ENCODE measurements around the gene FASTK. TPM values are rescaled to one million over a fixed set of nuclear protein-coding genes. Genes with fewer than 3 reads are reported as not detected.

The FASTK gene
- total RNA-seq, 4 donors from 2014 or later: 69.9 to 139 (median 79.7) TPM

DNA sequence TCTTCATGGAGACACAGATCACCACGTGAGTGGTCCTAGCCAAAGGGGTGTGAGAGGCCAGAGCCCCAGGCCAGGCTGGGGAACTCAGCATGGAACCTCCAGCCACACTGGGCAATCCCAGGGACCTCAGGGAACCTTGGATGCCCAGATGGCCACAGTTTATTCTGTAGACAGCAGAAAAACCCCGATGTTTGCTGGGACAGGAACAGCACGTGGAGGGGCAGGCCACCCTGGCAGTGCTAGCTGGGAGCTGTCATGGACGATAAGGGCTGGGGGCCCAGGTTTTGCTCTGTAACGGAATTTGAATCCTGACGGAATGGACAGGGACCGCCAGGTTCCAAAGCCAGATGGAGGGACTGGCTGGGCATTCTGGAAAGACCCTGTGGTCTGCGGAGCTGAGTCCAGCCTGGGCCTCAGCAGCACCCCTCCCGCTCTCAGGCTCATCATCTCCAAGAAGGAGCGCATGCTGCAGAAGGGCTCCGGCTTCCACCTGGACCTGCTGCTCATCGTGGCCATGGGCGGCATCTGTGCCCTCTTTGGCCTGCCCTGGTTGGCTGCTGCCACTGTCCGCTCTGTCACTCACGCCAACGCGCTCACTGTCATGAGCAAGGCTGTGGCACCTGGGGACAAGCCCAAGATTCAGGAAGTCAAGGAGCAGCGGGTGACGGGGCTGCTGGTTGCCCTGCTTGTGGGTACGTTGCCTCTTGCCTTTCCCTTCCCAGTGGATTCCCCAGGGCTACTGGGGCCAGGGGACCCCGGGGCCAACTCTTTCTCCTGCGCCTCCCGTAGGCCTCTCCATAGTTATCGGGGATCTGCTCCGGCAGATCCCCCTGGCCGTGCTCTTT lies 5.6 kb downstream of the FASTK start:
- WGBS, 2 donors: 90 to 92% methylated on average over 25 to 26 of the region's 26 CpGs
- Histone ChIP-seq H3K4me3 (no peak overlapping the region), H3K36me3 (peaks cover 2 to 85% (median 30%) of the 10 kb centered on the region in 3 donors), H3K4me1 (peaks cover 0 to 28% (median 10%) of the 10 kb centered on the region in 4 donors), H3K27ac (no peak overlapping the region), H3K9me3 (no peaks in the 10 kb centered on the region), H3K27me3 (no peaks in the 10 kb centered on the region)
- no peak for TF ChIP-seq POLR2A (IDR thresholded peaks at IDR 0.05)
- TF ChIP-seq, protein P1, sequence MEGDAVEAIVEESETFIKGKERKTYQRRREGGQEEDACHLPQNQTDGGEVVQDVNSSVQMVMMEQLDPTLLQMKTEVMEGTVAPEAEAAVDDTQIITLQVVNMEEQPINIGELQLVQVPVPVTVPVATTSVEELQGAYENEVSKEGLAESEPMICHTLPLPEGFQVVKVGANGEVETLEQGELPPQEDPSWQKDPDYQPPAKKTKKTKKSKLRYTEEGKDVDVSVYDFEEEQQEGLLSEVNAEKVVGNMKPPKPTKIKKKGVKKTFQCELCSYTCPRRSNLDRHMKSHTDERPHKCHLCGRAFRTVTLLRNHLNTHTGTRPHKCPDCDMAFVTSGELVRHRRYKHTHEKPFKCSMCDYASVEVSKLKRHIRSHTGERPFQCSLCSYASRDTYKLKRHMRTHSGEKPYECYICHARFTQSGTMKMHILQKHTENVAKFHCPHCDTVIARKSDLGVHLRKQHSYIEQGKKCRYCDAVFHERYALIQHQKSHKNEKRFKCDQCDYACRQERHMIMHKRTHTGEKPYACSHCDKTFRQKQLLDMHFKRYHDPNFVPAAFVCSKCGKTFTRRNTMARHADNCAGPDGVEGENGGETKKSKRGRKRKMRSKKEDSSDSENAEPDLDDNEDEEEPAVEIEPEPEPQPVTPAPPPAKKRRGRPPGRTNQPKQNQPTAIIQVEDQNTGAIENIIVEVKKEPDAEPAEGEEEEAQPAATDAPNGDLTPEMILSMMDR (IDR thresholded peaks at IDR 0.05): no peak
- DNase-seq (ENCODE audit: low spot score in 2 of 2): no peak

DNA sequence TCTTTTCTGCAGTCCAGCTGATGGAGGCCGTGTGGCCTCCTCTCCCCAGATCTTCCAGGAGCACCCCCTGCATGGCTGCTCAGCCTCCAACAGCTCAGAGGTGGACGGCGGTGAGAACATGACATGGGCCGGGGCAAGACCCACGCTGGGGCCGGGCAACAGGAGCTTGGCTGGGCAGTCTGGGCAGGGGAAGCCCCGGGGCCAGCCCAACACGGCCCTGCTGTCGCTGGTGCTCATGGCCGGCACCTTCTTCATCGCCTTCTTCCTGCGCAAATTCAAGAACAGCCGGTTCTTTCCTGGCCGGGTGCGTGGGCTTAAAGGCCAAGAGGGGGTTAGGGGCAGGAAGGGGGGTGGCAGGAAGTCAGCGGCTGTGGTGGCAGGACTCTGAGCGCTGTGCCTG lies 6.6 kb downstream of the FASTK start:
- H3K27me3 ChIP-seq: no peaks in the 10 kb centered on the region
- H3K4me1 ChIP-seq: peaks cover 0 to 17% (median 0%) of the 10 kb centered on the region in 4 donors
- peaks cover 2 to 96% (median 39%) of the 10 kb centered on the region in 3 donors for H3K36me3 ChIP-seq
- no peaks in the 10 kb centered on the region for H3K9me3 ChIP-seq
- H3K4me3 ChIP-seq: no peak overlapping the region
- WGBS, 2 donors: 79 to 80% methylated on average over 15 to 17 of the region's 17 CpGs
- DNase-seq (ENCODE audit: low spot score in 2 of 2): no peak
- TF ChIP-seq POLR2A (IDR thresholded peaks at IDR 0.05) (no peak), EP300 (IDR thresholded peaks at IDR 0.05) (no peak)
- TF ChIP-seq, protein P1 (IDR thresholded peaks at IDR 0.05): no peak
- H3K27ac ChIP-seq: no peak overlapping the region

DNA sequence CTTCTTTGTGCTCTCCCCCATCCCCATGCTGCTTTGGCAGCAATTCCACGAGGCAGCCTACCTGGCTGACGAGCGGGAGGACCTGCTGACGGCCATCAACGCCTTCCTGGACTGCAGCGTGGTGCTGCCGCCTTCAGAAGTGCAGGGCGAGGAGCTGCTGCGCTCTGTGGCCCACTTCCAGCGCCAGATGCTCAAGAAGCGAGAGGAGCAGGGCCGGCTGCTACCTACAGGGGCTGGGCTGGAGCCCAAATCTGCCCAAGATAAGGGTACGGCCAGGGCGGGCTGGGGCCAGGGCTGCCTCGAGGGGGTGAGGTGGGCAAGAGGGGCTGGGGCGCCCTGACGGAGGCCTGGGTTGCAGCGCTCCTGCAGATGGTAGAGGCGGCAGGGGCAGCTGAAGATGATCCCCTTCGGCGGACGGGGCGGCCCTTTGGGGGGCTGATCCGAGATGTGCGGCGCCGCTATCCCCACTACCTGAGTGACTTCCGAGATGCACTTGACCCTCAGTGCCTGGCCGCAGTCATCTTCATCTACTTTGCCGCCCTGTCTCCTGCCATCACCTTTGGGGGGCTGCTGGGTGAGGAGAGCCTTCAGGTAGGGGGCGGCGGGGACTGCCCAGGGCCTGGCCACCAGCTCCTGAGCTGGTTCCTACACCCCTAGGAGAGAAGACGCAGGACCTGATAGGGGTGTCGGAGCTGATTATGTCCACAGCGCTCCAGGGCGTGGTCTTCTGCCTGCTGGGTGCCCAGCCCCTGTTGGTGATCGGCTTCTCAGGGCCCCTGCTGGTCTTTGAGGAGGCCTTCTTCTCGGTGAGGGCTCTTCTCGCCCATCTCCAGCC lies 9.4 kb downstream of the FASTK start:
- Histone ChIP-seq H3K36me3 (peaks cover 2 to 100% (median 39%) of the 10 kb centered on the region in 3 donors), H3K4me1 (no peaks in the 10 kb centered on the region), H3K9me3 (no peaks in the 10 kb centered on the region), H3K4me3 (no peak overlapping the region), H3K27ac (no peak overlapping the region), H3K27me3 (no peaks in the 10 kb centered on the region)
- no peak for DNase-seq (ENCODE audit: low spot score in 2 of 2)
- WGBS, 2 donors: 91 to 95% methylated on average over 35 to 38 of the region's 39 CpGs
- TF ChIP-seq POLR2A (IDR thresholded peaks at IDR 0.05): no peak
- no peak for TF ChIP-seq EP300 (IDR thresholded peaks at IDR 0.05)
- TF ChIP-seq, protein P1 (IDR thresholded peaks at IDR 0.05): no peak

DNA sequence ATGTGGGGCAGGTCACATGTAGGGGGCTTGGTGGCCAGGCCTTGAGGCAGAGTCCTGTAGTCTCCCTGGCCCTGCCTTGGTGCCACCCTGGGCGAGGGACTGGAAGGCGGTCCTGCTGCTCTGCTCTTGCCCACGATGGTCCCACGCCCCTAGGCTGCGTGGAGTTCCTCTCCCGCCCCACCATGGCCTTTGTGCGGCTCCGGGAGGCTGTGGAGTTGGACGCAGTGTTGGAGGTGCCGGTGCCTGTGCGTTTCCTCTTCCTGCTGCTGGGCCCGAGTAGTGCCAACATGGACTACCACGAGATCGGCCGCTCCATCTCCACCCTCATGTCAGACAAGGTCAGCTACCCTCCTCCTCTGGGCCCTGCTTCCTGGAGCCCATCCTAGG lies 10.0 kb downstream of the FASTK start:
- Histone ChIP-seq H3K9me3 (no peaks in the 10 kb centered on the region), H3K4me1 (no peaks in the 10 kb centered on the region), H3K4me3 (no peak overlapping the region), H3K27me3 (no peaks in the 10 kb centered on the region), H3K36me3 (peaks cover 2 to 100% (median 34%) of the 10 kb centered on the region in 3 donors), H3K27ac (no peak overlapping the region)
- DNase-seq (ENCODE audit: low spot score in 2 of 2): no peak
- TF ChIP-seq, protein P1 (IDR thresholded peaks at IDR 0.05): no peak
- TF ChIP-seq EP300 (IDR thresholded peaks at IDR 0.05): no peak
- no peak for TF ChIP-seq POLR2A (IDR thresholded peaks at IDR 0.05)
- 93 to 94% methylated on average over 13 to 15 of the region's 15 CpGs for WGBS, 2 donors
